Lower leg skin (tissue), 4 donors: Measurements from ENCODE around the gene SERPINI1. TPM values are rescaled to one million over a fixed set of nuclear protein-coding genes. Genes with fewer than 3 reads are reported as not detected.

ENCODE experiments used
- DNase-seq, 2 donors: peaks; one replicate each; pipeline ENCODE4 v3.0.0-alpha.2; 2019; ENCODE audit warnings: low spot score in 2 of 2
- H3K4me3 ChIP-seq: fragments of 200-600 bp; sonication (generic); 2 replicates; pipeline ENCODE4 v1.5.1; 2017; ENCODE audit warnings: mild to moderate bottlenecking, low read depth; ENCODE audit not compliant: poor library complexity, severe bottlenecking
- CTCF ChIP-seq, 3 donors: fragments of 450-650 bp; IDR thresholded peaks; one replicate each; pipeline ENCODE4 v1.5.1; 2016; ENCODE audit warnings: antibody characterized with exemption in 3 of 3, mild to moderate bottlenecking in 3 of 3, moderate library complexity in 2 of 3
- POLR2A ChIP-seq, 2 donors: fragments of 450-650 bp; IDR thresholded peaks; one replicate each; pipeline ENCODE4 v1.6.1; 2016 to 2017; ENCODE audit warnings: antibody characterized with exemption in 2 of 2, mild to moderate bottlenecking in 1 of 2, moderate library complexity in 1 of 2
- WGBS, 2 donors: methylation state at CpG; one replicate each; pipeline ENCODE4 v1.1.5; 2018; 5-methylcytosine and 5-hydroxymethylcytosine counted together
- intact Hi-C: fragments of 100-400 bp; cut with DNase I; formaldehyde crosslinking; loops from one replicate; pipeline ENCODE4 v1.15.0; 2023; ENCODE audit warnings: low total_unique reads
- total RNA-seq, 4 donors: library from RNA; depleted of rRNA; stranded (reverse); fragments of >200 nt; gene quantifications; one replicate each; pipeline ENCODE4 v1.1.0, GENCODE V29; 2016

The SERPINI1 gene
- total RNA-seq, 4 donors from 2014 or later: 0.42 to 6.2 (median 2.3) TPM

GRCh38 chr3:167872032-167872431, 136.5 kb downstream of the SERPINI1 start:
- no peak overlapping the region for H3K4me3 ChIP-seq
- no peak for DNase-seq
- intact Hi-C loops: no loop called here
- TF ChIP-seq CTCF (IDR thresholded peaks at IDR 0.05) (no peak), POLR2A (IDR thresholded peaks at IDR 0.05) (no peak)
- 82 to 85% methylated on average over 3 of the region's 3 CpGs for WGBS, 2 donors

- intact Hi-C loops: no loop called here
- no peak overlapping the region for H3K4me3 ChIP-seq
- DNase-seq: no peak
- 59 to 66% methylated on average over 1 of the region's 1 CpG for WGBS, 2 donors
- TF ChIP-seq POLR2A (IDR thresholded peaks at IDR 0.05): no peak
- no peak for TF ChIP-seq CTCF (IDR thresholded peaks at IDR 0.05)
Measured at GRCh38 chr3:167872941-167873340, 137.4 kb downstream of the SERPINI1 start.

GRCh38 chr3:167874671-167875372, 139.3 kb downstream of the SERPINI1 start:
- intact Hi-C loops: no loop called here
- DNase-seq: peak in 1 of 2 donors; percentile 33
- TF ChIP-seq POLR2A (IDR thresholded peaks at IDR 0.05) (no peak), CTCF (IDR thresholded peaks at IDR 0.05) (no peak)

More at GRCh38 chr3:167874671-167875372, 139.3 kb downstream of the SERPINI1 start:
- H3K4me3 ChIP-seq: no peak overlapping the region

Other genes starting within 250 kb of the SERPINI1 start
- gene WDR49, start 81.8 kb upstream of the SERPINI1 start, total RNA-seq: under 1 TPM in 2 of 4 donors, not detected in 2; 0.26 to 0.52 TPM
- gene PDCD10, start 829 bp upstream of the SERPINI1 start, total RNA-seq: 10 to 100 TPM; 39.6 to 63.5 (median 48.9) TPM